A549 (cell line): Measurements from ENCODE around the gene AMPH. TPM values are rescaled to one million over a fixed set of nuclear protein-coding genes. Genes with fewer than 3 reads are reported as not detected.

Experiments
- ATAC-seq, 2 experiments: fragments of 200-7000 bp in 1 of 2; fragments of >200 bp in 1 of 2; cut with Nextera tagmentation in 1 of 2; cut with Tn5 transposase in 1 of 2; 3 replicates each; pipeline versions ENCODE4 v1.8.0 to v1.9.1; 2018 to 2020; ENCODE audit warnings: mild to moderate bottlenecking in 1 of 2, moderate library complexity in 1 of 2
- CTCF ChIA-PET: fragments of 300-600 bp; sonication (Branson Sonifier 250); formaldehyde crosslinking; extraction: SDS; loops from one replicate; lab custom pipeline; 2021; ENCODE audit warnings: antibody characterized with exemption, inconsistent platforms; lab: Yijun Ruan, JAX
- POLR2A ChIA-PET: fragments of 350-600 bp; formaldehyde crosslinking; extraction: SDS; loops from one replicate; lab custom pipeline; 2021; ENCODE audit warnings: antibody characterized with exemption, inconsistent platforms; lab: Yijun Ruan, JAX
- DNase-seq, 2 experiments: peaks; one replicate each; pipeline versions ENCODE4 v3.0.0 to v3.0.0-alpha.2; 2011 to 2016; ENCODE audit warnings: low read depth in 1 of 2, low spot score in 1 of 2
- FAIRE-seq: peaks from 2 replicates; lab custom pipeline; 2011; peaks lifted over from hg19 to GRCh38; lab: Jason Lieb, UNC
- H3K27ac ChIP-seq, 2 experiments: fragments of >200 bp; sonication (Bioruptor Twin); formaldehyde crosslinking; 3 replicates each; pipeline ENCODE4 v1.5.1; 2016 to 2017
- H3K4me1 ChIP-seq: fragments of >200 bp; sonication (Bioruptor Twin); formaldehyde crosslinking; 3 replicates; pipeline ENCODE4 v1.6.1; 2016
- H3K4me2 ChIP-seq: fragments of >200 bp; sonication (Bioruptor Twin); formaldehyde crosslinking; 3 replicates; pipeline ENCODE4 v1.6.1; 2016
- H3K4me3 ChIP-seq: fragments of >200 bp; sonication (Bioruptor Twin); formaldehyde crosslinking; 3 replicates; pipeline ENCODE4 v1.5.1; 2016
- H3K9me3 ChIP-seq: fragments of >200 bp; sonication (Bioruptor Twin); formaldehyde crosslinking; 3 replicates; pipeline ENCODE4 v1.6.1; 2016
- ATOH8 ChIP-seq: fragments of 250-450 bp; sonication (Bioruptor Pico); IDR thresholded peaks from 2 replicates; pipeline ENCODE4 v1.5.0; 2020; ENCODE audit warnings: low read depth, mild to moderate bottlenecking, moderate library complexity
- BHLHE40 ChIP-seq: IDR thresholded peaks from 2 replicates; pipeline ENCODE4 v1.6.1; 2012; ENCODE audit warnings: low read depth, low read length, inconsistent platforms
- EP300 ChIP-seq, 2 experiments: fragments of >200 bp; sonication (Bioruptor Twin); formaldehyde crosslinking; IDR thresholded peaks; 2 replicates in 1 of 2; 3 replicates in 1 of 2; pipeline ENCODE4 v1.6.1; 2016 to 2017
- ESRRA ChIP-seq: fragments of 150-350 bp; IDR thresholded peaks from 2 replicates; pipeline ENCODE4 v1.6.1; 2014; ENCODE audit warnings: mild to moderate bottlenecking, low read length, borderline replicate concordance
- HDAC2 ChIP-seq: fragments of 200-600 bp; sonication (generic); IDR thresholded peaks from 2 replicates; pipeline ENCODE4 v1.6.1; 2016
- HES2 ChIP-seq: fragments of >200 bp; sonication (Bioruptor Twin); formaldehyde crosslinking; IDR thresholded peaks from 2 replicates; pipeline ENCODE4 v1.6.1; 2016
- HEYL ChIP-seq: fragments of 250-450 bp; sonication (Bioruptor Pico); IDR thresholded peaks from 2 replicates; pipeline ENCODE4 v1.8.0; 2021; ENCODE audit warnings: mild to moderate bottlenecking, moderate library complexity
- HOXB5 ChIP-seq: fragments of 250-450 bp; sonication (Bioruptor Pico); IDR thresholded peaks from 2 replicates; pipeline ENCODE4 v1.5.0; 2020; ENCODE audit warnings: mild to moderate bottlenecking, moderate library complexity
- KDM1A ChIP-seq: fragments of 200-600 bp; sonication (generic); IDR thresholded peaks from 2 replicates; pipeline ENCODE4 v1.6.1; 2016; ENCODE audit warnings: low read depth, mild to moderate bottlenecking
- MAFK ChIP-seq: fragments of 450-650 bp; IDR thresholded peaks from 2 replicates; pipeline ENCODE4 v1.6.1; 2014; ENCODE audit not compliant: partially characterized antibody
- MAX ChIP-seq: IDR thresholded peaks from 2 replicates; pipeline ENCODE4 v1.6.1; 2012
- NR3C1 ChIP-seq: fragments of >200 bp; sonication (Bioruptor Twin); formaldehyde crosslinking; IDR thresholded peaks from 3 replicates; pipeline ENCODE4 v1.6.1; 2017
- POLR2A ChIP-seq: IDR thresholded peaks from 2 replicates; pipeline ENCODE4 v1.6.1; 2012; ENCODE audit warnings: mild to moderate bottlenecking, low read length
- POLR2AphosphoS2 ChIP-seq: conservative IDR thresholded peaks from 2 replicates; pipeline ENCODE4 v1.6.1; 2012; ENCODE audit warnings: low read length, improper control_type of control experiment, inconsistent platforms
- RCOR1 ChIP-seq: fragments of 150-350 bp; IDR thresholded peaks from 2 replicates; pipeline ENCODE4 v1.6.1; 2014; ENCODE audit warnings: antibody characterized with exemption, low read length, low read depth
- RFX5 ChIP-seq: fragments of 450-650 bp; IDR thresholded peaks from 2 replicates; pipeline ENCODE4 v1.7.1; 2014; ENCODE audit warnings: antibody characterized with exemption, mild to moderate bottlenecking, moderate library complexity
- RNF2 ChIP-seq: fragments of 200-600 bp; sonication (generic); IDR thresholded peaks from 2 replicates; pipeline ENCODE4 v1.6.1; 2016; ENCODE audit warnings: low read depth, mild to moderate bottlenecking, antibody characterized with exemption, moderate library complexity, borderline replicate concordance
- SMC3 ChIP-seq: fragments of >200 bp; sonication (Bioruptor Twin); formaldehyde crosslinking; IDR thresholded peaks from 3 replicates; pipeline ENCODE4 v1.6.1; 2018; ENCODE audit warnings: inconsistent platforms
- SREBF2 ChIP-seq: fragments of 450-650 bp; IDR thresholded peaks from 2 replicates; pipeline ENCODE4 v1.6.1; 2014; ENCODE audit warnings: mild to moderate bottlenecking, moderate library complexity
- TP53 ChIP-seq: fragments of 250-450 bp; sonication (Bioruptor Pico); IDR thresholded peaks from 2 replicates; pipeline ENCODE4 v1.5.0; 2021; ENCODE audit warnings: mild to moderate bottlenecking, moderate library complexity
- USF2 ChIP-seq: fragments of 450-650 bp; IDR thresholded peaks from 2 replicates; pipeline ENCODE4 v1.6.1; 2014; ENCODE audit warnings: antibody characterized with exemption
- ZFP36 ChIP-seq: fragments of 450-650 bp; IDR thresholded peaks from 2 replicates; pipeline ENCODE4 v1.6.1; 2014; ENCODE audit warnings: borderline replicate concordance; ENCODE audit not compliant: partially characterized antibody
- ZNF302 ChIP-seq: fragments of 250-450 bp; sonication (Bioruptor Pico); IDR thresholded peaks from 2 replicates; pipeline ENCODE4 v1.9.0; 2021; ENCODE audit warnings: inconsistent platforms, mild to moderate bottlenecking, moderate library complexity
- ZSCAN20 ChIP-seq: fragments of 250-450 bp; sonication (Bioruptor Pico); IDR thresholded peaks from 2 replicates; pipeline ENCODE4 v1.8.0; 2022; ENCODE audit warnings: mild to moderate bottlenecking, moderate library complexity
- WGBS: methylation state at CpG from one replicate; pipeline ENCODE4 v1.1.6; 2017; ENCODE audit errors: missing lambda C conversion rate; 5-methylcytosine and 5-hydroxymethylcytosine counted together
- polyA plus RNA-seq, 4 experiments: library from polyadenylated mRNA; depleted of rRNA in 3 of 4; stranded (reverse); fragments of >200 nt; fragmentation: RNase III in 1 of 4; extraction: RNeasy Plus Mini Kit Qiagen cat#74134 plus additional on column Dnase treatment in 1 of 4; gene quantifications; 2 replicates in 3 of 4; 3 replicates in 1 of 4; pipeline ENCODE4 v1.2.3, GENCODE V29; 2011 to 2017

Gene AMPH
- polyA plus RNA-seq, 2 of the 4 experiments (the other 2 are of a cell fraction) = 0.26 TPM; not detected in 1

DNA sequence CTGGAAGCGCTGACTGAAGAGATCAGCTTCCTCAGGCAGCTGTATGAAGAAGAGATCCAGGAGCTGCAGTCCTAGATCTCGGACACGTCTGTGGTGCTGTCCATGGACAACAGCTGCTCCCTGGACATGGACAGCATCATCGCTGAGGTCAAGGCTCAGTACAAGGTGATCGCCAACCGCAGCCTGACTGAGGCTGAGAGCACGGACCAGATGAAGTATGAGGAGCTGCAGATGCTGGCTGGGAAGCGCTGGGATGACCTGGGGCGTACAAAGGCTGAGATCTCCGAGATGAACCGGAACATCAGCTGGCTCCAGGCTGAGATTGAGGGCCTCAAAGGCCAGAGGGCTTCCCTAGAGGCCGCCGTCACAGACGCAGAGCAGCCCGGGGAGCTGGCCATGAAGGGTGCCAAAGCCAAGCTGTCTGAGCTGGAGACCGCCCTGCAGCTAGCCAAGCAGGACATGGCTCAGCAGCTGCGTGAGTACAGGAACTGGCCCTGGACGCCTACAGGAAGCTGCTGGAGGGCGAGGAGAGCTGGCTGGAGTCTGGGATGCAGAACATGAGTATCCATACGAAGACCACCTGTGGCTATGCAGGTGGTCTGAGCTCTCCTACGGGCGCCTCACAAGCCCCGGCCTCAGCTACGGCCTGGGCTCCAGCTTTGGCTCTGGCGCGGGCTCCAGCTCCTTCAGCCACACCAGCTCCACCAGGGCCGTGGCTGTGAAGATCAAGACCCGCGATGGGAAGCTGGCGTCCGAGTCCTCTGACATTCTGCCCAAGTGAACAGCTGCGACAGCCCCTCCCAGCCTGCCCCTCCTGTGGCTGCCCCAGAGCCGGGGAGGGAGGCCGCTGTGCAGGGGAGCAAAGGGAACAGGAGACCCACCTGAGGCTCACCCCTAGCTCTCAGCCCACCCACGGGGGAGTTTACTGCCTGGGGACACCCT, 24.9 kb upstream of the AMPH start (continued):
- TF ChIP-seq ESRRA = no peak
- TF ChIP-seq ZFP36 = no peak
- no peak for TF ChIP-seq RFX5
- no peak for TF ChIP-seq EP300 (IDR thresholded peaks at IDR 0.05)
- TF ChIP-seq SMC3 = no peak
- TF ChIP-seq KDM1A = no peak
- TF ChIP-seq ZNF302 (CRISPR knock-in tag) = no peak
- no peak for TF ChIP-seq ZSCAN20 (CRISPR knock-in tag)
- no peak for TF ChIP-seq NR3C1

DNA sequence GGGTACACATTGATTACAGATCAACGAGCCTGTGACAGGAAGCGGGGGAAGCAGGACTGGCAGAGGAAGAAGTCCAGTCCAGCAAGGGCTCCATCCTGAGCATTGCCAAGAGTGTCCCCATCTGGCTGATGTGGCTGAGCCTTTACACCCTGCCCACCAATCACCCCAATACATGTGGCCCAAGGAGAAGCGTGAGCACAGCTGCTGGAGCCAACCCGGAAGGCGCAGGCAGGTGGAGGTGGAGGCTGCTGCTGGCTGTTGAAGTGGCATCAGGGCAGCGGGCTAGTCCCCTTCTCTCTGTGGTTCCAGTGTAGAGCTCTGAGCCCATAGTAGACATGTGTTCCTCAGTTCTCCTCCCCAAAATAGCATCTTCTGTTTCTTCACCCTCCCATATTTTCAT, 6.8 kb upstream of the AMPH start:
- ATAC-seq = no peak
- 25% methylated on average over 4 of the region's 6 CpGs for WGBS
- CTCF ChIA-PET = no interaction called here
- H3K27ac ChIP-seq = no peak overlapping the region
- H3K4me1 ChIP-seq = no peaks in the 10 kb centered on the region
- no peak for DNase-seq
- no peak for TF ChIP-seq RFX5
- no peak for TF ChIP-seq HEYL (CRISPR knock-in tag)
- TF ChIP-seq RNF2 = no peak
- TF ChIP-seq BHLHE40 = no peak
- no peak for TF ChIP-seq MAFK
- no peak for TF ChIP-seq POLR2AphosphoS2
- no peaks in the 10 kb centered on the region for H3K9me3 ChIP-seq
- POLR2A ChIA-PET = no interaction called here
- no peak for FAIRE-seq
- H3K4me2 ChIP-seq = no peak overlapping the region
- no peak overlapping the region for H3K4me3 ChIP-seq

- CTCF ChIA-PET = interaction anchor here (0.6 kb wide), 1 partner anchor 182 kb away, joined by 4 read pairs; no protein-coding TSS in a partner anchor
- FAIRE-seq = no peak
These were observed 1.2 kb upstream of the AMPH start for GRCh38 chr7:38632411-38632810.

More at GRCh38 chr7:38632411-38632810, 1.2 kb upstream of the AMPH start:
- Histone ChIP-seq H3K27ac (no peak overlapping the region), H3K4me3 (no peak overlapping the region), H3K4me2 (no peak overlapping the region), H3K4me1 (no peaks in the 10 kb centered on the region), H3K9me3 (no peaks in the 10 kb centered on the region)
- no peak for TF ChIP-seq POLR2A
- no peak for TF ChIP-seq HES2
- TF ChIP-seq USF2 = no peak
- TF ChIP-seq ESRRA = no peak
- no peak for TF ChIP-seq KDM1A
- no peak for TF ChIP-seq NR3C1
- no peak for TF ChIP-seq ZNF302 (CRISPR knock-in tag)
- TF ChIP-seq ATOH8 (CRISPR knock-in tag) = no peak
- TF ChIP-seq HOXB5 = no peak
- TF ChIP-seq HEYL (CRISPR knock-in tag) = no peak
- TF ChIP-seq TP53 (CRISPR knock-in tag) = no peak
- no peak for TF ChIP-seq HDAC2
- no peak for TF ChIP-seq MAX
- TF ChIP-seq RCOR1 = no peak
- no peak for TF ChIP-seq MAFK
- TF ChIP-seq EP300 (IDR thresholded peaks at IDR 0.05) = no peak
- no peak for TF ChIP-seq SREBF2
- POLR2A ChIA-PET = no interaction called here
- WGBS = 6% methylated on average over 2 of the region's 2 CpGs
- ATAC-seq = no peak
- DNase-seq = no peak
